GM21423 (cell line): Measurements from ENCODE around the gene DBN1.
"Not testable (repeated sequence)": the region's sequence is repeated elsewhere in the genome, so short reads cannot be mapped to it uniquely, and the experiment has no call there.

Source experiments
- ATAC-seq: cut with Tn5 transposase; IDR thresholded peaks from one replicate; pipeline ENCODE4 v1.9.1; 2021; ENCODE audit warnings: mild to moderate bottlenecking, moderate library complexity; ENCODE audit not compliant: unreplicated experiment

Gene DBN1

GRCh38 chr5:177432143-177432838 is 41.1 kb downstream of the DBN1 start:
- no peak for ATAC-seq

- ATAC-seq = peak; percentile 42
These were observed 41.9 kb downstream of the DBN1 start for GRCh38 chr5:177431317-177432142.

- ATAC-seq = no peak
These were observed 42.5 kb downstream of the DBN1 start for GRCh38 chr5:177430972-177431316.

- ATAC-seq = no peak
These were observed 43.1 kb downstream of the DBN1 start for GRCh38 chr5:177430140-177430951.

- ATAC-seq = no peak
These were observed 44.0 kb downstream of the DBN1 start for GRCh38 chr5:177429248-177430040.

- no peak for ATAC-seq
These were observed 44.7 kb downstream of the DBN1 start for GRCh38 chr5:177428574-177429217.

- ATAC-seq = no peak
These were observed 45.4 kb downstream of the DBN1 start for GRCh38 chr5:177427919-177428573.

- no peak for ATAC-seq
These were observed 46.1 kb downstream of the DBN1 start for GRCh38 chr5:177427211-177427822.

GRCh38 chr5:177426566-177427210 is 46.7 kb downstream of the DBN1 start, which contains the start of gene GRK6:
Gene GRK6, plus strand, starts transcription at chr5:177426676. Its CDS starts 170 bp downstream, at chr5:177426846.
- peak; percentile 5 for ATAC-seq

GRCh38 chr5:177425801-177426565 is 47.5 kb downstream of the DBN1 start:
- ATAC-seq = peak; percentile 69

- ATAC-seq = no peak
These were observed 48.1 kb downstream of the DBN1 start for GRCh38 chr5:177425196-177425800.

GRCh38 chr5:177423671-177424070 is 49.8 kb downstream of the DBN1 start:
- no peak for ATAC-seq

- ATAC-seq = no peak
These were observed 52.2 kb downstream of the DBN1 start for GRCh38 chr5:177421062-177421798.

- ATAC-seq = not testable (repeated sequence)
These were observed 53.0 kb downstream of the DBN1 start for GRCh38 chr5:177420472-177420871.

- ATAC-seq = no peak
These were observed 54.4 kb downstream of the DBN1 start for GRCh38 chr5:177419046-177419445.

GRCh38 chr5:177417081-177417480 is 56.4 kb downstream of the DBN1 start:
- not testable (repeated sequence) for ATAC-seq

GRCh38 chr5:177414481-177414880 is 59.0 kb downstream of the DBN1 start:
- ATAC-seq = no peak
